NCI-H69 (cell line): ENCODE measurements around the gene TLE1.
A peak's percentile ranks its signal among the peaks of the same experiment; 100 is the strongest.
"Not testable (repeated sequence)": the region's sequence is repeated elsewhere in the genome, so short reads cannot be mapped to it uniquely, and the experiment has no call there.

Experiments
- DNase-seq: peaks from one replicate; lab custom pipeline; 2025; lab: John Stamatoyannopoulos, UW

TLE1 gene

DNA sequence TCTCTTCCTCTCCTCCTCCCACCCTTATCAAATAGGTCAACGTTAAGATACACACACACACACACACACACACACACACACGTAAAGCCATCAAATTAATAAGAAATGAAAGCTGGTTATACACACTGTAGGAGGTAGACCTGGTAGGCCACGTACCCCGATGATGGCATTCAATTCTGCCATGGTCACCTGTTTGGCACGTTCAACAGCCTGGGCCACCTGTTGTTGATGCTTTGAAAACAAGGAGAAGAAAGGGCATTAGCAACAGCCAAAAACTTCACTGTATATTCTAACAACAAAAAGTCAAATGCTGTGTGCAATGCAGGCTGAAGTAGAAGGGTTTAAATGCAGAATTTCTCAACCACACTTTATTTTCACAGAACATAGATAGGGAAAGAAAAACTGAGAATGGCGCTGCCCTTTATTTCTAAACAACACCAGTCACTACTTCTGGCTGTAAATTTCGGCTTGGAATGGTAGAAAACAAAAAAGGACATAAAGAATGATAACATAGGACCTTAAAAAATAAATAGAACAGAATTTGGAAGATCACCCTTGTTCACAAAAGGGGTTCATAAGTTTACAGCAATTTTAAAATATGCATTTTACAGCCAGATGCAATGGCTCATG lies 37.2 kb downstream of the TLE1 start:
- no peak for DNase-seq

DNA sequence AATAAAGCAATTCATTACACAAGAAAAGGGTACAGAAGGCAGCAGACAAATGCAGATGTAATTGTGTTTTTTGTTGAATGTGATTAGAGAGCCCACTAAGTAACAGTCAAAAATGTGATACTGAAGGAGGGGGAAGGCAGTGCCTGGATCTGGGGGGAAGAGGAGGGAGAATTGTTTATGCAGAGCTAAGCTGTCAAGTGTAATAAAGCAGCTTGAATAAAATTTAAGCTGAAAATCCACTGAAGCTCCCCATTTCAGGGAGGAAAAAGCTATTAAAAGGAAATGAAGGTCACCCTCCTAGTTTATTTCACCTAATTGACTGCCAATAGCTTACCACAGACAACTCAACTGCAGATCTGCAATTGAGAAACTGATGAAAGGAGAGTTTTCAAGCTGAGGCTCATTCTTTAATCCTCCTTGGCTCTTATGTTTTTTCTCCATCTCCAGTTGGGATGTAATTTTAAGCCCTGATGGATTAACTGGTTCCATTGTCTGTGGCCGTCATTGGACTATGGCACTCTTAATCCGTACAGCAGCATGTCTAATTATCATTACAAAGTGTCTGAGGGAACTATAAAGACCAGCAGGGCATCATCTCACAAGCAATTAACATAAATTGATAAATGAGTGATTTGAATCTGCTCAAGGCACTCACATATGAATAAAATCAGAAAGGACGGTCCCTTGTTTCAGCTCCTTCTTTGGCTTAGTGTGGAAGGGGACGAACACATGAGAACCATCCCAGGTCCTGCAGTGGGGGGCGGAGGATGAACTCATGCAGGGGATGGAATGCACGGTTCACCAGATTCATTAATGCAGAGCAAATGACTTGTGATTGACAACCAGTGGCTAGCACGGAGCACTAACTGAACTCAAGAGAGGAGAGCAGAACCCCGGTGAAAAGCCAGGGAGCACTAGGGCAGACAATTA lies 38.5 kb downstream of the TLE1 start:
- DNase-seq: peak; percentile 72

DNA sequence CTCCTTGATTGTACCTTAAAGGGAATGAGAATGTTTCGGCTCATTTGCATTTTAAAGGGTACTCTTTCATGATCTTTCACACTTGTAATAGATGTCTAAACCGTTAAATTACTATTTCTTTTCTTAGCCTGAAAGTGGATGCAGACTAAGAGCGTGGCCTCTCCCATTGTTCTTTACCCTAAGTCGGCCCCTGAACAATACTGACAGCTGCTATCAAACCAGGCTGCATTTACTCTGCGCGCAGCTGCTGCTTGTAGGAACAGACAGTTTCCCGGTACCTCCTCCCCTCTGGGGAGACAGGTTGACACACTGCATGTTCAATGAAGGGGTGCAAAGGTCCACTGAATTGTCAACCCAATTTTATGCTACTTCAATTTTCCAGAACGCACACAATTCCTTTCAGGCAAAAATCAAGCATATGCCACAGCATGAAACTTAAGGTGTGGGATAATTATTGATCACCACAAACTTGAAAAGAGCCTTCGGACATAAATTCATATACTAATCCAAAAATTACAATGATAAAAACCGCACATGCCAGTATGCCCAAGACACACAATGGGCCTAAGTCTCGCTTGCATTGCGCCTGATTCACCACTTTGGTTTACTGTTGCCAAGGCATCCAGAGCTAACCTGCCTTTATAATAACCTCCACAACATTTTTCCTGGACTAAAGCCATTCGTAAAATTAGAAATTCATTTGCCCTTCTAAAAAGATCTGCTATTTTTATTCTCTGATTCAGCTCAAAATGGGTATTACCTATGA lies 39.7 kb downstream of the TLE1 start:
- peak; percentile 98 for DNase-seq

DNA sequence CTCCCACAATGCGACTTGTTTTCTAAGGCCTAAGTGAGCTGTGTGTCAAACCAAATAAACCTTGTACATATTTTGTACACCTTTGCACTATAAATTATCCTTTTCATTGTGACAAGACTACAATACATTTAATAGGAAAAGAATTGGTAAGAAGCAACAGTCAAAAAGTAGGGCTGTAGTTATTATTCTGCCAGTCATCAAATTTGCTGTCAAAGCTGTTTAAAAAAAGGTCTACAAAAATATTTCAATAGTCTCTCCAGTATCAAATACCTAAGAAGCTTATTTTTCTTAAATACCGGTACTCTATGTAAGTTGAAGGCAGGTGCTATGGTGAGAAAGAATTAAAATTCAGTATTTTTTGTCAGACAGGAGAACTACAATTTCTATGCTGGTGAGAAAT lies 40.5 kb downstream of the TLE1 start:
- peak; percentile 39 for DNase-seq

DNA sequence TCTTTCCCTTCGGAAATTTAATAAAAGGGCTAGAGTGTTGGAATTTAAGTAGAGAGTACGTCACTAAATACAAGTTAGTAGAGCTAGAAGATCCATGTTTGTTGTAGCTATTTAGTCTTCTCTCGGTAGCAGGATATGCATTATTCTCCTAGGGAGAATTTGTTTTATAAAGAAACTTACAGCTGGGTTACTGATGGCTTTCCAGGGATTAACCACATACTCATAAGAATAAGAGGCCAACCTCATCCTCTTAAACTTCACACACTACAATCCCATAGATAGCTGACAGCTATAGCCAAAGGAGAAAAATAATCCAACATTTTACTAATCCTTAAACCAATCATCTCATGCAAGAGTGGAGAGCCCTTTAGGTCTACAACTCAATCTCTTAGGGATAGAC lies 43.0 kb downstream of the TLE1 start:
- no peak for DNase-seq

DNA sequence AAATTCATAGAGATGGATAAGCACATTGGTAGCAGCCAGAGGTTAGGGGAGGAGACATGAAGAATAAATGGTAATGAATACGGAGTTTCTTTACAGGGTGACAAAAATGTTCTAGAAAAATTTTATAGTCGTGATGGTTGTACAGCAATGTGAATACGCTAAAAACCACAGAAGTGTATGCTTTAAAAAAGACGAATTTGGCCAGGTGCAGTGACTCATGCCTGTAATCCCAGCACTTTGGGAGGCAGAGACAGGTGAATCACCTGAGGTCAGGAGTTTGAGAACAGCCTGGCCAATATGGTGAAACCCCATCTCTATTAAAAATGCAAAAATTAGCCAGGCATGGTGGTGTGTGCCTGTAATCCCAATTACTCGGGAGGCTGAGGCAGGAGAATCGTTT lies 44.8 kb downstream of the TLE1 start:
- not testable (repeated sequence) for DNase-seq

DNA sequence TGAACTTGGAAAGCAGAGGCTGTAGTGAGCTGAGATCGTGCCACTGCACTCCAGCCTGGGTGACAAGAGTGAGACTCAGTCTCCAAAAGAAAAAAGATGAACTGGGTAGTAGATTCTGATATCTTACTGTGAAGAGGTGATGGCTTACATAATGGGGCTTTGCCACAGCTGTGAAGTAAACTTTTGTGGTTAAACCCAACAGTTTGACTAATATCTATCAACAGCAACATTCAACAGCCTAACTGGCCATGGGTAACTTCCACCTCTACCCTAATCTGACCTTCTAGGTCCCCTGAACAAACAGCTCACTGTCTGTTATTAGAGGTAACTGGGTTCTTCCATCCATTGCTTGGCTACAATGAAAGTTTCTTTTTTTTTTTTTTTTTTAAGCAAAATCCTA lies 52.1 kb downstream of the TLE1 start:
- DNase-seq: no peak

DNA sequence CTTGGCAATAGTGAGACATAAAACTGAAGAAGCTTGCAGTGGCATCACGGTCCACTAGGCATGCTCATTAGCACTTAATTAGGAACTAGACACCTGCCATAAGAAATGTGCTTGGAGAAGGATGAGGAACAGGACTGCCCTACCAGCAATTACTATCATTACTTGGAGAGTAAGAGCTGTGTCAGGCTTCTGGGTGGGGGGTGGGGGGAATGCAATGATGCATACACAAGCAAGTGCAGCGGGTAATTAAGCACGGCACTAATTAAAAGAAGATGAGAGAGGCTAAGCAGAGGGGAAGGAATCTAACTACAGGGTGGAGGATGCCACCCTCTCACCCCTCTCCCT lies 53.1 kb downstream of the TLE1 start:
- peak; percentile 91 for DNase-seq

DNA sequence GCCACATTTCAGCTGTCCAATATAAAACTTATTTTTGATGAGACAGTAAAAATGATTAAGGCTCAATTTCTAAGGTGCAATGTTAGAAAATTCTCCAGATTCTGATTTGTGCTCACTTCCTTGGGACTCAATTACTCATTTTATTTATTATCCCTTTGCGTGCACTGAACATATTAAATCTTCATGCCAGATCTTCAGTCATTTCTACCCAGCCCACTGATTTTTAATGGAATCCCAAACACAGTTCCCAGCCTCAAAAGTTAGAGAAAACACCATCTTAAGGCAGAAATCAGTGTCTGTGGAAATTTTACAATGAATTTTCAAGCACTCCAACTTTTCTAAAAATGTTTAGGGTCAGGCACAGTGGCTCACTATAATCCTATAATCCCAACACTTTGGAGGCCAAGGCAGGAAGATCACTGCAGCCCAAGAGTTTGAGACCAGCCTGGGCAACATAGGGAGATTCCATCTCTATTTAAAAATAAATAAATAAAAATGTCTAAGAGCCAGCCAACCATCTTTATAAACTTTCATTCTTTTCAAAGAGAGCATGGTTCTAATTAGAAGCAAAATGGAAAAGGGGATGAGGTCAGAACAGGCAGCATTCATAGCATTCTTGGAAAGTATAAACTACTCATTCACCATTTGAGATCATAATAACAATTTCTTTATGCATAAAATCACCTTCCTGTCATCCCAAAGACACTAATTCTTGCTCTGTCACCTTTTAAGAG lies 53.7 kb downstream of the TLE1 start:
- no peak for DNase-seq

DNA sequence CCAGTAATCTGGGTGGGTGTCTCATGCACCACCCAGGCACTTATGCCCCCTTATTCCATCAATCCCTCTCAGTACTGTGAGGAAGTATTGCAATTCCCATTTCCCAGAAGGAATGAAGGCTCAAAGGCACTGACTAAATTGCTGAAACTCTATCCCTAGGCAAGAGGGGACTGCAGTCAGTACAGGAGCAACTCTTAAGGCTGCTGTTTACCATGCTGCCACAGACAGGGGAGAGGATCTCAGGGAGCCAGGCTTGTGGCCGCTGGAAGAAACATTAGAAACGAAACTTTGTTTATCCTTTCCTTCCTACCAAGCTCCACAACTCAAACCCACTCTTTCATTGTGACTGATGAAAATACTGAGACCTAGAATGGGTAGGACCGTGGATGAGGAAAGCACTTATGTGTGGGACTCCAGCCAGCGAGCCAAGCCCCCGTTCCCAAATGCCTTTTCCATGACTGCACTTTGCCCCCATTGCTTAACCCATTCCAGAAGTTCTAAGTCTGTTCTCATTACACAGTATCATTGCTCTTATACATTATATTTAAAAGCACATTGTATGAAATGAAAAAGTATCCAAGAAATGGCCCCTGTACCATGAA lies 54.3 kb downstream of the TLE1 start:
- peak; percentile 51 for DNase-seq

DNA sequence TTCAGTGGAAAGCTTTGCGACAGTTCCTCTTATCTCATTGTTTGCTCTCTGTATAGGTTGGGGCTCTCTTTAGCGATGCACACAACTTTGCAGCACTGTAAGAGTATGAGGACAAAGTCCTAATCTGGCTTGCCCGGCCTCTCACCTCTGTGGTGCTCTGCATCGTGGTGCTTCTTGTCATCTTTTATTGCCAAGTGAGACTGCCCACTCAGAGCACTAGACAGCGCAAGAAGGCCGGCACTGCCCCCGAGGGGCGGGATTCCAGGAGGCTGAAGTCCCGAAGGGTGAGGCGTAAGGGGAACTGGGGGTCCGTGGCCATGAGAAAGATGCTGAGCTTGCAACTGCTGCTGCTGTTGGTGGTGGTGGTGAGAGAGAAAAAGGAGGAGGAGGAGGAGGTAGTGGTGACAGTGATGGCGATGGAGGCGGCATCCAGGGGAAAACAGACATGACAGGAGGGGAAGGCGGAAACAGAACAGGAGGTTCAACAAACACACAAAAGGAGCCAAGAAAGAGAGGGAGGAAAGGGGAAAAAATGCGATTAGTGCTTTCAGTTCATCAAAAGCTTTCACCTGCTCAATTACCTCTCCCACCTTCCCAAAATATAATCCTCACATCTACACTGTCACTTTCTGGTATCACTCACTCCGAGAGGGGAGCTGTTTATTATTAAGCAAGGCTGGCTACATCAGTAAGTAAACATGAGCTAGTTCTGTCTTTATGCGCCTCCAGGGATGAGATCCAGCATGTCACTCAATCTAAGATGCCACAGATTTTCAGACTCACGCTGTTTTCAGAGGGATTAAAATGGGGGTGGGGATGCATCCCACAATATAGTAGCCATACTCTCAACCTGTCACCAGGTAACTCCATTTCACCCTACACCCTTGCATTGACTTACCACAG lies 55.1 kb downstream of the TLE1 start:
- DNase-seq: peak; percentile 39

DNA sequence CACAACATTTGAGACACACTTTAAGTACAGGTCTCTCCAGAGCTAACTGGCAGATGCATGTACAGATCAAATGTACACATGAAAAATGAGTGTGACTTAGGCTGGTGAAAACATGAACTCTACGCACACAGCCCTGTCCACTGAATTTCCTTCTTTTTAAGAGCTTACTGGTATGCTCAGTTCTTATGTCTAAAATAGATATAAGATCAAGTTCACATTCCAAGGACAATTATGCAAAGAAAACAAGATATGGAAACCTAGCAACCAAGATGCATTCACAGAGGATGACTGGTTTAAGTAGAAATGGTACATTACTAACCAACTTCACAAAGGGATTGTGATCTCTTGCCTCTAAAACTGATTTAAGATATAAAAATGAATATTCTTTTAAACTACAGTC lies 56.7 kb downstream of the TLE1 start:
- no peak for DNase-seq

DNA sequence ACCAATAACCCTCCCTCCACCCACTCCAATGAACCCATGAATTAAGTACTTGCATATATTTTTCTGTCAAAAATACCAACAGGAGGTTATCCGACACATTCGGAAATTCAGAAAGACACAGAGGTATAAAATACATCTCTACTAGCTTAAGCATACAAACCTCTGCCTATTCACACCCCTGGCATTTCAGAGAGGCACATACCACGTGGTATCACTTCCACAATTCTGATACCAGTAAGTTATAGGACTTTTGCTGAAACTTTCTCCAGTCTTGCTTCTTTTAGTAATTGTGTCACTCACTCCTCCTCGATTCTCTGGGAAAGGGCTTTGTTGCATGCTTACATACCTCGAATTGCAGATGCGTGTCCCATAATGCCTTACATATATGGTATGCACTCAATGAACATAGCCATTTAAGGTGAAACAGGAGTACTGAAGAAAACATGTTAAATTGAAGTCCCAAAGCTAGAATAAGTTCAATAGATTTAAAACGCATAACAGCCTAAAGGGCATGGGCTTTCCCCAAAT lies 58.1 kb downstream of the TLE1 start:
- DNase-seq: no peak

DNA sequence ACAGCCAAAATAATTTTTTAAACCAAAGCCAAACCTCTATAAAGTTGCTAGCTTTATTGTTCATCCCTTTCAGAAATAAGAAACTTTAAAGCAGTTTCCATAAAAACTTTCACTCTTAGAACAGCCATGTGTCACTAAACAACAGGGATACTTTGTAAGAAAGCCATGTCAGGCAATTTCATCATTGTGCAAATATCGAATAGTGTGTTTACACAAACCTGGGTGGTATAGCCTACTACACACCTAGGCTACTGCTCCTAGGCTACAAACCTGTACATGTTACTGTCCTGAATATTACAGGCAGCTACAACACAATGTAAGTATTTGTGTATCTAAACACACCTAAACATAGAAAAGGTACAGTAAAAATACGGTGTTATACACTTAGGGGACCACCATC lies 59.9 kb downstream of the TLE1 start:
- peak; percentile 73 for DNase-seq

DNA sequence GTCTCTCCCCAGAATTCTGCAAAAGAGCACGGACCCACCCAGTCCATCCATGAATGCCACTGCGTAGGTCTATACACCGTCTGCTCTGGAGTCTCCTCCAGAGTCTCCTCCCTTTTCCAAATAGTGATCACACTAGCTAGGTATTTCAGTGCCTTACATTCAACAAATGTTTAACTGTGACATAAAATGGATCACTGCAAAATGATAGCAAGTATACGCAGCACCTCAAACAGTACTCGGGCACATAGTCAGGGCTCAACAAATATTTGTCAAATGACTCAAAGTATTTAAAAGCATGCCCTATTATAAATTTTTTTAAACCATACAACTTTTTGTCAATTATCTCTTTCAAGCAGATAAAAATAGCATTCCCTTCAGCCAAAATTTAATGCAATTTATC lies 60.5 kb downstream of the TLE1 start:
- peak; percentile 85 for DNase-seq

DNA sequence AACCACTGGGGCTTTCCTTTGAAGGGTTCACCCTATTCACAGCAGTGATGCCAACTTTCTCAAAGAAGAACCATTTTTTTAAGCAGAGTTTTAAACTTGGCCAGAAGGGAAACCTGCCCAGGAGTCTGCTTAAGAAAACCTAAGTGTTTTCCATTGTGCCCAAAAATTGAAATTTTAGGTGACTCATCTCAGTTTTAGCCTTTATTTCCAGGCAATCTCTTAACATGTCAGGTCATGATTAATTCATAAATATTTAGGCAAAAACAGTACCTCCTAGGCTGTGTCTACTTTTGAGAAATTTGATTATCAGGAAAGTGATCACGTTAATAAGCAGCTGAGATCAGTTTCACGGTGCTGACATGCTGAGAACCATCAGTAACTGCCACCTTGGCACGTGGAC lies 61.9 kb downstream of the TLE1 start:
- peak; percentile 55 for DNase-seq

DNA sequence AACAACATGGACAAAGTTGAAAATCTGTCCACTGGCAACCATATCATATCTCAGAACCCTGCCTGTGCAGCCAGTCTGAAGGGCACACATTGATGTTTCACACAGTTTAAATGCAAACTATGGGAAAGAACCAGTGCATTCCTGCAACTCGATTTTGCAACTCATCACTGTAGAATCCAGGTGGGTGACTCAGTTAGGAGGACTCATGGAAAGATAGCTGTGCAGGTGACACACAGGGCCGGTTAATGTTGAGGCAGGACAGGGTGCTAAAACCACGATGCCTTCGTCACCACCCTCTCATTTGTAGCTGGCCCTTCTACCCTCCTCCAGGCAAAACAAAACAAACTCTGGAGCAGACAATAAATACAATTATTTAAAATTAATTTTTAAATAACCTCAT lies 62.8 kb downstream of the TLE1 start:
- no peak for DNase-seq

DNA sequence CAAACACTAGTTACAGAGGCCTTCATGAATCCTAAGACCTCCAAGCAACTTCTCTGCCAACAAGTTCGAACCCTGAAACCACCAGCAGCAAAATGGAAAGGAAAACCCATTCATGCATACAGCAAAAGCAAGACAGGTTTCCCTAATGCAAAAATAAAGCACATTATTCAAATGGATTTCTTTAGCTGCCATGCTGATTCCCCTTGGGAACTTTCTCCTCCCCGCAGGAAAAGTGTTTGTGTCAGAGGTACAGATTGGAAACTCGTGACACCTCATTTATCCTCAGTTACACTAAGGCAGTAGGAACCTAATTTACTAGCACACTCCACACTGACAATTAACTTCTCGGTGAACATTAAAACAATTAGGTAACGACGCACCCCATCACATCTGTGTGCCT lies 63.4 kb downstream of the TLE1 start:
- DNase-seq: peak; percentile 98

DNA sequence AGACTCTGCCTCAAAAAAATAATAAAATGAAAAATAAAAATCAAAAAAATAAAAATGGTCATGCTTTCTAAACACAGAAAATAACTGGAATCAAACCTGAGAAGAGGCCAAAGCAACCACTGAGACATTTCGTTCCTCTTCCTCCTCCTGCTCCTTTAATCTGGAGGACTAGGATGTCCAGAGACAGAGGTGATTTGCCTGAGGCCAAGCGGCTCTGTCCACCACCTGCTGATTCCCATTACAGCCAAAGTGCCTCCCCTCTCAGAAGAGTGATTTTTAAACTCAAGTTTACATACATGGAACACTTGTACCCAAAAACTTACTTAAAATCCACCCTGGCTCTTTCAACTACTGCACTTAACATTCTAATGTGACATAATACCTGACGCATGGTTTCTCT lies 65.6 kb downstream of the TLE1 start:
- peak; percentile 81 for DNase-seq

DNA sequence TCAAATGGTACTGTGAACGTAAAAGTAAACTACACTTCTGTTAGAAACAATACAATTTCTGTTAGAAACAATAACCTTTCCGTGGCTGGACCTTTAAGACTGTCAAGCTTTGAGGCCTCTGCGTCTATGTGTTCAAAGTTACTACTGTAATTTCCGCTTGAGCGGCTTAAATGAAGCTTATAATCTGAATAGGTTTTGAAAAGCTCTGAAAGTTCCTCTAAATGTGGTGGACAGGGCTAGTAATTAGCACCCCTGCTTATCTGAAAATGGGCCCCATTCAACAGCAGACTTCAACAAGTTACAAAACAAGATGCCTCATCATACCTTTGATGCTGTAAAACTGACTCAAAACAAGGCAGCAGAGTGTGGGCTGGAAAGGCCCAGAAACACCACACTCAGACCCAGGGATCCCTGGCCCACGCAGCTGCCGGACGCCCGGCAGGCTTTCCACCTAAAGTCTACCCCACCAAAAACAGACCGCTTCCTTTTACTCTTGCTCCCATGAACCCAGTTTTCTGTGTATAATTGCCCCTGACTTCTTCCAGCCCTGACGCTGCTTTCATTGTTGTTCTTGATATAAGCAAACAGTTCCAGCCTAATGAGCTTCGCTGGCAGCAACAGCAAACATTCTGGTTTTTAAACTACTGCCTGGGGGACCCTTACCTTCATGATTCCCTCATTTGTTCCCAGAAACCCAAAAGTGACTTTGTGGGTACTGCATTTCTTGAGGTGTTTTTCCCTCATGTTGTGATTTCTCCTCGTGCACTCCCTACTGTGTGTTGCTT lies 66.7 kb downstream of the TLE1 start:
- peak; percentile 94 for DNase-seq
